Measurements from ENCODE around the gene FAM78B.

FAM78B gene

DNA sequence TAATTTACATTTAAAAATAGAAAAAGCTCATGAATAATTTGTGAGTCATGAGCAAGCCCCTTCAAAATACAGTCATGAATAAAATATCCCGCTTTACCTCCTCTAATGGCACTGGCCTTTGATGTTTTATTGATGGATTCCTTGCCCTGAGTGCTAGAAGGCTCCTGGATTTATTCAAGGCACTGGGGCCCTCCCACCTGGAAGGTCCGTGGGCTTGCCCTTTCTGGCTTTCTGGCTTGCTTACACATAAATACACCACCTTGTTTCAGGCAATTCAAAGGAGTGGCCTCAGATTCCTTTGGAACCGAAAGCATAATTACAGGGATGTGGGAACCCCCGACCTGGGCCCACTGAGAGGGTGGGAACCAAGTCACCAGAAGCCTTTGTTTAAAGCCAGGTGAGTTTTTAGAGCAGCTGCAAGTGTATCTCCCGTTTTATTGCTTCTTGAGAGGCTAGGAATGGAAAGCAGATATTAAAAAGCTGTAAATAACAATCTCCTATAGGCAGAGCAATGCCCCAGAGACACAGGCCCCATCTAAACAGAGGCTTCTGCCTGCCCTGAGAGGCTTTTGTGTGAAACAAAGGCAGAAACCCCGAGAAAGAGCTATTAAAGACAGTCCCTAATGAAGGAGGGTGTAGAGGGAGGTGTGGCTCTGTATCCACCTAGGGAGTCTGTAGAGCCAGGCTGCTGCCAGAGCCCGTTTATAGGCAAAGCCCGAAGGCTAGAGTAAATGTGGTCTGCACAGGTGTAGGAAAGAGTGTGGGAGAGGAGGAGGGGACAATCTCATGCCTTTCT, 126.4 kb downstream of the FAM78B start:
- DNase-seq (ENCODE audit: low read depth), result no peak
- TF ChIP-seq, protein P1, sequence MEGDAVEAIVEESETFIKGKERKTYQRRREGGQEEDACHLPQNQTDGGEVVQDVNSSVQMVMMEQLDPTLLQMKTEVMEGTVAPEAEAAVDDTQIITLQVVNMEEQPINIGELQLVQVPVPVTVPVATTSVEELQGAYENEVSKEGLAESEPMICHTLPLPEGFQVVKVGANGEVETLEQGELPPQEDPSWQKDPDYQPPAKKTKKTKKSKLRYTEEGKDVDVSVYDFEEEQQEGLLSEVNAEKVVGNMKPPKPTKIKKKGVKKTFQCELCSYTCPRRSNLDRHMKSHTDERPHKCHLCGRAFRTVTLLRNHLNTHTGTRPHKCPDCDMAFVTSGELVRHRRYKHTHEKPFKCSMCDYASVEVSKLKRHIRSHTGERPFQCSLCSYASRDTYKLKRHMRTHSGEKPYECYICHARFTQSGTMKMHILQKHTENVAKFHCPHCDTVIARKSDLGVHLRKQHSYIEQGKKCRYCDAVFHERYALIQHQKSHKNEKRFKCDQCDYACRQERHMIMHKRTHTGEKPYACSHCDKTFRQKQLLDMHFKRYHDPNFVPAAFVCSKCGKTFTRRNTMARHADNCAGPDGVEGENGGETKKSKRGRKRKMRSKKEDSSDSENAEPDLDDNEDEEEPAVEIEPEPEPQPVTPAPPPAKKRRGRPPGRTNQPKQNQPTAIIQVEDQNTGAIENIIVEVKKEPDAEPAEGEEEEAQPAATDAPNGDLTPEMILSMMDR (IDR thresholded peaks at IDR 0.05; ENCODE audit: low read depth, low read length, missing control alignments), result no peak
- no peak overlapping the region for H3K4me3 ChIP-seq (ENCODE audit: low read depth, low read length)

DNA sequence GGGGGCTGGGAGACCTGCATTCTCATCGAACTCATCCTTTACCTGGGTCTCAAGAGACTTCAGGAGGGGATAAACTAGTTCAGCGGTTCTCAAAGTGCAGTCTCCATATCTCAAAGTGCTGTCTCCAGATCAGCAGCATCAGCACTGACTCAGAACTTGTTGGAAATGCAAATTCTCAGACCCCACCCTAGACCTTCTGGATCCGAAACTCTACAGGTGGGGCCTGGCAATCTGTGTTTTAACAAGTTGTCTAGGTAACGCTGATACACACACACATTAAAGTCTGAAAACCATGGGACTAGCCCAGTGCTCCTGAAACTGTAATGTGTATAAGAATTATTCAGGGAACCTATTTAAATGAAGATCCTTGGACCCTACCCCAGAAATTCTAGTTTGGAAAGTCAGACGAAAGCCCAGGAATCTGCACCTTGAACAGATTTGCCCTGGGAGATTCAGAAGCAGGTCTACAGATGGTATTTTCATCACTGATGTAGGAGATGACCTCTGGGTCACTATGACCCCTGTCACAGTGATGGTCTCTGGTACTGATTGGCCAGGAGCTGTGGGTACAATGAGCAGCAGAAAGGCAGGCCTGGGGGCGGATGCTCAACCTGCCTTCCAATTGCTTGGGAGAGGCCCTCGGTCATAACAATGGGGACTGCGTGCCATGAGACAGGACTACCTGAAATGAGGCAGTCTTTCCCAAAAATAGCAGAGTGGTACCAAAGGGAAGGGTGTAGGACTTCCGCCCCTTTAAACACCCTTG, 127.2 kb downstream of the FAM78B start:
- no peak for DNase-seq (ENCODE audit: low read depth)
- no peak overlapping the region for H3K4me3 ChIP-seq (ENCODE audit: low read depth, low read length)
- TF ChIP-seq, protein P1 (IDR thresholded peaks at IDR 0.05; ENCODE audit: low read depth, low read length, missing control alignments), result no peak

DNA sequence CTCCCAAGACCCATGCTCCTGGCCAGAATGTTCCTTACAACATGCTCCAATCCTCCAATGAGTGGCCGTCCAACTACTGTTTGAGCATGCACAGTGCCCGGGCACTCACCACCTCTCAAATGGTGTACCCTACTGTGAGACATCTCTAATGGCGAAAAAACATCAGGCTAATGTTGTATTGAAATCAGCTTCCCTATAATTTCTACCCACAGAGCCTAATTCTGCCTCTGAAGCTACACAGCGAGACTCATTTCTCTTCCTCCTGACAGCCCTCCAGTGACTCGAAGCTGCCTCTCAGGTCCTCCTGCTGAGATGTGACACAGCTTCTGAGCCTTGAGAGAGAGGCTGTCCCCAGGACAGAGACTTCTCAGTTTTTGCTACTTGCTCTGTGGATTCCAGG, 130.7 kb downstream of the FAM78B start:
- no peak for DNase-seq (ENCODE audit: low read depth)
- no peak overlapping the region for H3K4me3 ChIP-seq (ENCODE audit: low read depth, low read length)
- TF ChIP-seq, protein P1 (IDR thresholded peaks at IDR 0.05; ENCODE audit: low read depth, low read length, missing control alignments), result no peak

DNA sequence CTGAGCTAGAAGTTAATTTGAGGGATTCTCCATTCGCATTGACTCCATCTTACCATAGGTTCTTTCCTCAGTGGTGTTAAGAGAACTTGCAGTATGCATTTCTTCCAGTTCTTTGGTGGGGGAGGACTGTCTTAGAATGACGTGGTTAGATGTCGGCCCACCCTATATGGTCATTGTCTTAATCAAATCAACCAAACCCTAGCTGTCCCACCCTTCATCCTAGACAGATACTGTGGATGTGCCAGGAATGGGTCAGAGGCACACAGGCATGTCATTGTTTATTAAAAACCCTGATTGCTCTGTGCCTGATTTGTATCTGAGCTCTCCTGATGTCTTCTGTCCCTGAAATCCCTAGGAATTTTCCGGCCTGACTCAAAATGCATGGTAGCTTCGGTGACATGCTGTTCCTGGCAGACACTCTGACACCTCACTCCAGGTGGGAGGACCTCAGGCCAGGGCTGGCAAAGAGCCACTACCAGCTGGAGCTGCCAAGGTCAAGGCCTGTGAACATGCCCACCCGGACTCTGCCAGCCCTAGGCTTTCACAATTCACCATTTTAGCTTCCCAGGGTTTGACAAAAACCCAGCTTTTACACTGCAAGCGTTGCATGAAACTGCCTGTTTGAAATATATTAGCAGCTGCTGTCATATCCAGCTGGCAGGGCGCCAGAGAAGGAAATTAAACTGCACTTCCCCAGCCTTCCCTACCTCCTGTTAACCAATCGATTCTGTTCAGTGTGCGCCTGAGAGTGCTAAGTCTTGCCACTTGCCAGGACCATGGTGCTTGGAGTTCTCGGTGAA, 134.0 kb downstream of the FAM78B start:
- H3K4me3 ChIP-seq (ENCODE audit: low read depth, low read length), result no peak overlapping the region
- TF ChIP-seq, protein P1 (IDR thresholded peaks at IDR 0.05; ENCODE audit: low read depth, low read length, missing control alignments), result no peak
- DNase-seq (ENCODE audit: low read depth), result no peak

DNA sequence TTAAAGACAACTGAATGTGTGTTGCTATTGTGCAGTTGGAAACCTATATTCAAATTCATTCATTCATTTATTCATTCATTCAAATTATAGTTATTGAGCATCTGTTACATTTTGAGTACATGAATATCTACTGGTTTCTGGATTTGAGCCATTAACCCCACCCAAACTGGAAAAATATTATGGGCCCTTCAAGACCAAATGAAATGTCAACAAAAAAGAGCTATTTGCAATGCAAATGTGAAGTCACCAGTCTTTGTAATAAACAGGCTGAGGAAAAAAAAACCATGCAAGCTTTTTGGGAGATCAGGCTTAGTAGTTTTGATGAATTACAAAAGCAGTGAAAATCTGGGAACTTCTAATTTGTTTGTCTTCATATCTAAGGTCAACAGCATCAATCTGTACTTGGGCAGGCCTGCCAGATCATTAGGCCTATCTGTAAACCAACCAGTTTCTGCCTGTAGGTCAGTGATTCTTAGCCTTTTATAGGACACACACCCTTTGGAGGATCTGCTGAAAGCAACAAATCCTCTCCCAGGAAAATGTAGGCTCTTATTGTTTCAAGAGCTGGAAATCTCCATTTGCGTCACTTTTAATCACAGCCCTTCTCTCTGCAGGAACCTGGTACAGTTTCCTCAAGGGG, 134.7 kb downstream of the FAM78B start:
- TF ChIP-seq, protein P1 (IDR thresholded peaks at IDR 0.05; ENCODE audit: low read depth, low read length, missing control alignments), result no peak
- H3K4me3 ChIP-seq (ENCODE audit: low read depth, low read length), result no peak overlapping the region
- DNase-seq (ENCODE audit: low read depth), result no peak

DNA sequence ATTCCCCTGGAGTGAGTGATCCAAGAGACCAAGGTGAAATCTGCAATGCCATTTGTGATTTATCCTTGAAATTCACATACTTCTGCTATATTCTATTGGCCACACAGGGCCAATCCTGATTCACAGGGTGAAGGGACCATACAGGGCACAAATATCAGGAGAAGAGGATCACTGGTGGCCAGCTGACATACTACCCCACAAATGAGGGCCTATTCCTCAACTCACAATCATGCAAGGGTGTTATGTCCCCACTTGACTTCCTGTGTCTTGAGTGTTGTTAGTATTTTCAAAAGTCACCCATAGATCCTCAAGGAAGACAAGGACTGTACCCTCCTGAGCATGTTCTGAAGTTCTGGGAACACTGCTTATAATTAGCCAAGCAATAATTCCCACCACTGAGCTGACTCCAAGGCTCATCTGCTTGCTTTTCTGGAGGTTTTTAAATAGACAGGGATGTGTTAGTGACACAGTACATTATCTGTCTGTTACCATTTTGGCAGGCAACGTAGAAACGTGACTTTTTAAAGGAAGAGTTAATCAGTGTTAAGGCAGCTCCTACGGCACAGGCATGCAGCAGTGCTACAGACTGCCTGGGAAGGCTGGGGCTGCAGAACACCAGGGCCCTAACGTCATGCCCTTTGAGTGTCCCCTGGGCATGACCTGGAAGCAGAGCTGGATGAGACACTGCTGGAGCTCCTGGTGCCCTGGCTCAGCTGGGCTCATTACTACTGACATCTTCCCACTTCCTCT, 137.4 kb downstream of the FAM78B start:
- TF ChIP-seq, protein P1 (IDR thresholded peaks at IDR 0.05; ENCODE audit: low read depth, low read length, missing control alignments), result no peak
- DNase-seq (ENCODE audit: low read depth), result no peak
- no peak overlapping the region for H3K4me3 ChIP-seq (ENCODE audit: low read depth, low read length)

All from GM12864 (cell line).